Measurements from ENCODE around the gene FBXW12.

- no peak for TF ChIP-seq CTCF (IDR thresholded peaks at IDR 0.05)
- TF ChIP-seq EZH2 (IDR thresholded peaks at IDR 0.05; ENCODE audit: borderline replicate concordance, insufficient read depth, low read depth, low read length, poor library complexity, severe bottlenecking) = no peak
Measured at GRCh38 chr3:48428572-48429316, 56.7 kb downstream of the FBXW12 start.

All from B cell (primary cell).